ENCODE data around the gene ADSS2. TPM values are rescaled to one million over a fixed set of nuclear protein-coding genes. Genes with fewer than 3 reads are reported as not detected.

The ADSS2 gene
- total RNA-seq, 4 donors from 2014 or later: 8.0 to 18.4 (median 9.9) TPM

DNA sequence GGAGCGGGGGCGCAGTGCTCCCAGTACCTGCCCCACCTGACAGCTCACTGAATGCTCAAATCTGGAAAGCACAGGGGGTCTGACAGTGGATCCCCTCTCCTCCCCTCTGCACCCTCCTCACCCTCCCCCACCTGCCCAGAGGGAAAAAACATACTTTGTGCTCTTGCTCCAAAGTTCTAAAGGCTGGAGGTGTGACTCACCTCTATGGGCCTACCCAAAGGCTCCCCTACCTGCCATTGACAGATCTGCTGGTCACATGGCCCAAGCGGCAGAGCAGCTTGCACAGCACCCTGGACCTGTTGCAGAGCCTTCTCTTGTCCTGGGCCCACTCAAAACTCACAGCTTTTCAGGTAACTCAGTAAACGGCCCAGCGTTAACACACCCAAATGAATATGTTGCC is 55.7 kb downstream of the ADSS2 start:
- Histone ChIP-seq H3K9me3 (peaks cover 0 to 3% (median under 1%) of the 10 kb centered on the region in 3 donors), H3K27ac (no peak overlapping the region), H3K4me3 (no peak overlapping the region), H3K27me3 (no peaks in the 10 kb centered on the region), H3K36me3 (peaks cover 0 to 2% of the 10 kb centered on the region in 2 donors), H3K4me1 (no peaks in the 10 kb centered on the region)
- TF ChIP-seq POLR2A (IDR thresholded peaks at IDR 0.05): no peak
- TF ChIP-seq, protein P1, sequence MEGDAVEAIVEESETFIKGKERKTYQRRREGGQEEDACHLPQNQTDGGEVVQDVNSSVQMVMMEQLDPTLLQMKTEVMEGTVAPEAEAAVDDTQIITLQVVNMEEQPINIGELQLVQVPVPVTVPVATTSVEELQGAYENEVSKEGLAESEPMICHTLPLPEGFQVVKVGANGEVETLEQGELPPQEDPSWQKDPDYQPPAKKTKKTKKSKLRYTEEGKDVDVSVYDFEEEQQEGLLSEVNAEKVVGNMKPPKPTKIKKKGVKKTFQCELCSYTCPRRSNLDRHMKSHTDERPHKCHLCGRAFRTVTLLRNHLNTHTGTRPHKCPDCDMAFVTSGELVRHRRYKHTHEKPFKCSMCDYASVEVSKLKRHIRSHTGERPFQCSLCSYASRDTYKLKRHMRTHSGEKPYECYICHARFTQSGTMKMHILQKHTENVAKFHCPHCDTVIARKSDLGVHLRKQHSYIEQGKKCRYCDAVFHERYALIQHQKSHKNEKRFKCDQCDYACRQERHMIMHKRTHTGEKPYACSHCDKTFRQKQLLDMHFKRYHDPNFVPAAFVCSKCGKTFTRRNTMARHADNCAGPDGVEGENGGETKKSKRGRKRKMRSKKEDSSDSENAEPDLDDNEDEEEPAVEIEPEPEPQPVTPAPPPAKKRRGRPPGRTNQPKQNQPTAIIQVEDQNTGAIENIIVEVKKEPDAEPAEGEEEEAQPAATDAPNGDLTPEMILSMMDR (IDR thresholded peaks at IDR 0.05 in 4 of 5, conservative IDR thresholded peaks at IDR 0.05 in 1 of 5): no peak
- intact Hi-C loops (cut with DNase I; ENCODE audit: low total_unique reads) (no loop called here), in situ Hi-C loops (cut with MboI; ENCODE audit: low sequenced_read_pairs in 4 of 4) (no loop called here)
- ATAC-seq (no peak), DNase-seq (no peak)

DNA sequence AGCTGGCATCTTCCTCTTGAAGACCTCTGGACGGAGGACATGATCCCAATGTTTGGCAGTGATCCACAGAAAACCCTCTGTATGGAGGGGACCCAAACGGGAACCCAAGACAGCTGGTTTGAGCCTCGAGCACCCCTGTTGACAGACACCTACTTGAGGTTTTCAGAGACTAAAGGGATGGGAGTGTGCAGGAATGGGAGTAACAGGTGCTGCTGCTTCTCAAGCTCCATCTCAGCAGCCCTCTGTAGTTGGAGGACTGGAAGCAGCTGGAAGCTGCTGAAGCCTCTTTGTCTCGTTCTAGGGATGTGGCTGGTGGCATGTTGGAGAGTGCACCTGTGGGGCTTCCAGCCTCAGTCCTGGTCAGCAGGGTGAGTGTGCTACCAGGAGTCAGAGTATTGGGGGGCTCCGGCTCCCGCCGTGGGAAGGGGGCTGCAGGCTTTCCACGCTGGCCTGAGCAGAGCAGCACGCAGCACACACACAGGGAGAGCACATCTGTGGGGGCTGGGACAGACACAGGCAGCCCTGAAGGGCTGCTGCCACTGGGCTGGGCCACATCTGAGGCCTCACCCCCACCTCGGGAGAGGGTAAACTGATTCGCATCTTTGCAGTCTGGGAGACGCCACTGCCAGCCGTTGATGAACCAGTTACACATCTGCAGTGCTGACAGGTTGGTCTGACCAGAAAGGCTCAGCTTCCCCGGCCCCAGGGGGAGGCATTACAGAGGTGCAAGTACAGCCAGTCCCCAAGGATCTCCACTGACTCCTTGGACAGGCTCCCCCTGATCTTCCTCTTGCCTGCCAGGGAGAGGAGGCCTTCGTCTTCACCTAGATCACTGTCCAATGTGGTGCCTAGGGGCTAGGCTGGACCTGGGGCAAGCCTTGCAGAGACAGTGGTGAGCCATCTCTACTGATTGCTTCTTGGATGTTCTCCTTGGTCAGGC is 56.6 kb downstream of the ADSS2 start:
- H3K36me3 ChIP-seq: no peaks in the 10 kb centered on the region
- no peak overlapping the region for H3K4me3 ChIP-seq
- no peak for TF ChIP-seq POLR2A (IDR thresholded peaks at IDR 0.05)
- TF ChIP-seq, protein P1 (IDR thresholded peaks at IDR 0.05 in 4 of 5, conservative IDR thresholded peaks at IDR 0.05 in 1 of 5): no peak
- no peaks in the 10 kb centered on the region for H3K27me3 ChIP-seq
- in situ Hi-C loops (cut with MboI; ENCODE audit: low sequenced_read_pairs in 4 of 4) (no loop called here), intact Hi-C loops (cut with DNase I; ENCODE audit: low total_unique reads) (no loop called here)
- no peaks in the 10 kb centered on the region for H3K4me1 ChIP-seq
- no peak for ATAC-seq
- no peak overlapping the region for H3K27ac ChIP-seq
- DNase-seq: no peak
- no peaks in the 10 kb centered on the region for H3K9me3 ChIP-seq

- H3K9me3 ChIP-seq: no peaks in the 10 kb centered on the region
- no peak for DNase-seq
- H3K27ac ChIP-seq: no peak overlapping the region
- no peaks in the 10 kb centered on the region for H3K27me3 ChIP-seq
- no peak for ATAC-seq
- no peak for TF ChIP-seq POLR2A (IDR thresholded peaks at IDR 0.05)
- TF ChIP-seq, protein P1 (IDR thresholded peaks at IDR 0.05 in 4 of 5, conservative IDR thresholded peaks at IDR 0.05 in 1 of 5): no peak
- in situ Hi-C loops (cut with MboI; ENCODE audit: low sequenced_read_pairs in 4 of 4): no loop called here
- intact Hi-C loops (cut with DNase I; ENCODE audit: low total_unique reads): no loop called here
- H3K4me3 ChIP-seq: no peak overlapping the region
- H3K4me1 ChIP-seq: no peaks in the 10 kb centered on the region
- H3K36me3 ChIP-seq: no peaks in the 10 kb centered on the region
Measured at GRCh38 chr1:244394346-244394745, 57.4 kb downstream of the ADSS2 start.

GRCh38 chr1:244393604-244394176 is 58.0 kb downstream of the ADSS2 start:
- TF ChIP-seq, protein P1 (IDR thresholded peaks at IDR 0.05 in 4 of 5, conservative IDR thresholded peaks at IDR 0.05 in 1 of 5): no peak
- TF ChIP-seq POLR2A (IDR thresholded peaks at IDR 0.05): no peak
- Histone ChIP-seq H3K27ac (no peak overlapping the region), H3K4me3 (no peak overlapping the region), H3K27me3 (no peaks in the 10 kb centered on the region), H3K9me3 (no peaks in the 10 kb centered on the region), H3K4me1 (no peaks in the 10 kb centered on the region), H3K36me3 (no peaks in the 10 kb centered on the region)
- intact Hi-C loops (cut with DNase I; ENCODE audit: low total_unique reads) (no loop called here), in situ Hi-C loops (cut with MboI; ENCODE audit: low sequenced_read_pairs in 4 of 4) (no loop called here)
- ATAC-seq (no peak), DNase-seq (no peak)
